GM18867 (cell line): Measurements from ENCODE around the gene IQGAP3.

Source experiments
- ATAC-seq: cut with Tn5 transposase; IDR thresholded peaks from one replicate; pipeline ENCODE4 v1.9.1; 2021; ENCODE audit warnings: mild to moderate bottlenecking, moderate library complexity; ENCODE audit not compliant: unreplicated experiment

IQGAP3 gene

GRCh38 chr1:156543066-156543465 is 29.3 kb downstream of the IQGAP3 start:
- no peak for ATAC-seq

DNA sequence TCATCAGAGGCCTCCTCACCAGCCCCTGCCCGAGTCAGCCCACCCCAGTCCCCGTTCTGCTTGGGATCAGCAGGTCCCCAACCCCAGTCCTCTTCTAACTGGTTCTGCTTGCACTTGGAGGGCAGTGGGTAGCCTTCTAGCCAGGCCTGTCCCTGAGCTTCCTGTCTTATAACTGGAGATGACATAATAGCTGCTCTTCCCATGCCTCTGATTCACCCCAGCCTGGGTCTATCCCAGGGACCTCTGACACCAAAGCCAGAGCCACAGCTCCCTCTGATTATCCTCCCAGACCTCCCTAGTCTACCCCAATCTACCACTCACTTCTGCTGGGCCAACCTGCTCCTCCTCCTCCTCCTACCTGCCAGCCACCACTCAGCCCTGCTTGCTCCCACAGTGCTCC is 31.4 kb downstream of the IQGAP3 start:
- no peak for ATAC-seq

DNA sequence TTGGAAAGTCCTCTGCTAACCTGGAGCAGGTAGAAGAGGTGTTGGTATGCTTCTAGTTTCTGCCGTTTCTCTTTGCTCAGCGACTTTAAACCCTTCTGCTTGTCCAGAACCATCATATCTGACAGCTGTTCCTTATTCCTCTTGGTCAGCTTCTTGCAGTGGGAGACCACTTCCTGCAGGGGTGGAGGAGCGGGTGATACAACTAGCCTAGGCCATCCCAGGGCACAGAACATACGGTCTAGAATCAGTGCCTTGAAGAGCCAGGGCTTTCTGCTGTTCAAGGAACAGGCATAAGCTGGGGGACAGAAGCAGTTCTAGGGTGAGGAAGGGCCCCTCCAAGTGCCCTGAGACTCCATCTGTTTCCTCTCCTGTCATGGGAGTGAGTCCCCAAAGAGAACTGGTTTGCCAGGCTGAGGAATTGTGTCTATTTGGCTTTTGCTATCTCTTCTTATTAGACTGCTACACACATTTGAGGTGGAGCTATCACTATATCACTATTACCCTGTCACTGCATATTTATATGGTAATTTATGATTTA is 32.5 kb downstream of the IQGAP3 start:
- no peak for ATAC-seq

- no peak for ATAC-seq
Observed at GRCh38 chr1:156538711-156539440, 33.5 kb downstream of the IQGAP3 start.

- no peak for ATAC-seq
Observed at GRCh38 chr1:156537027-156537426, 35.3 kb downstream of the IQGAP3 start.

DNA sequence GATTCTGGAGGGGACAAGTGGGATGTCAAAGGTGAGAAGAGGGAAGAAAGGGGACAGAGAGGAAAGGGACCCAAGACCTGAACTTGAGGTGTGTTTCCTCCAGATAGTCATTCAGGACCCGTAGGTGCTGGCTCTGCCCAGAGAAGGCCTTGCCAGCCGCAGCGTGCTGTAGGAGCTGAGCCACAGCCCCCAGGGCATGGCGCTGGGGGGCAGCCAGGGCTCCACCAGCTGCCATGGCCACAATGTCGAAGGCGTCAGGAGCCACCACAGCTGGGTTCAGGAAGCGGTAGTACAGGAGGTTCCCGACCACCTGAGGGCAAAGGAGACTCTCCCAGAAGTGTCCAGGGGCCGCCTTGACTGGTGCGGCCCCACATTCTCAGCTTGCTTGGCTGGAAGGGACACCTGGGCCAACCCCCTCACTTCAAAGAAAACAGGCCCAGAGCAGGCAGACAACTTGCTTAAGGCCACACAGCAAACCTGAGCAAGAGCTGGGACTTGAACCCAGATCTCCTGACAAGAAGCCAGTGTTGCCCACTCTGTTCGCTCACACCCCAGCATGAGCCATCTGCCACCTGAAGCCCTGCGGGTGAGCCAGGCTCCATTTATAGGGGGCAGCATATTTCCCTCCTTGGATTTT is 37.8 kb downstream of the IQGAP3 start:
- ATAC-seq, result no peak

- no peak for ATAC-seq
Observed at GRCh38 chr1:156533568-156534220, 38.7 kb downstream of the IQGAP3 start.

GRCh38 chr1:156532374-156532773 is 40.0 kb downstream of the IQGAP3 start:
- ATAC-seq, result no peak

GRCh38 chr1:156530006-156530405 is 42.4 kb downstream of the IQGAP3 start:
- ATAC-seq, result no peak

- no peak for ATAC-seq
Observed at GRCh38 chr1:156528875-156529425, 43.4 kb downstream of the IQGAP3 start.

- ATAC-seq, result no peak
Observed at GRCh38 chr1:156528231-156528630, 44.1 kb downstream of the IQGAP3 start.

- no peak for ATAC-seq
Observed at GRCh38 chr1:156527584-156527983, 44.8 kb downstream of the IQGAP3 start.

- no peak for ATAC-seq
Observed at GRCh38 chr1:156525856-156526489, 46.4 kb downstream of the IQGAP3 start.

DNA sequence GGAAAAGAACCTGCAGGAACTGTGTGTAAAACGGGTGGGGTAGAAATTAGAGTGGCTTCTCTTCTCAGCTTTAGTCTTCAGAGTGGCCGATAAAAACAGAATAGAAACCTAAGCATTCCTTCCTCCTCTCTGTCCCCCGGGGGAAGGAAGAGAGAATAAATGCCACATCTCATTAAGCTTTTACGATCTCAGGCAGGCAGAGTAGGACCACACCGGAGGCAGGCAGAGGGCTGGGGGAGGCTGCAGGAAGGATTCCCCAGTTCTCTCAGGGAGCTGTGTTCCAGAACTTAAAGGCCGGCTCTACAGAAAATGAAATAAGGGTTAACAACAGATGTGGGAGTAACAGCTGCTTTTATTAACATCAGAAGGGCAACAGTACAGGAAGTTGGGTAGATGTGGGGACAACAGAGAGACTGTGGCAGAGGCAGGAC is 47.3 kb downstream of the IQGAP3 start:
- ATAC-seq, result no peak

DNA sequence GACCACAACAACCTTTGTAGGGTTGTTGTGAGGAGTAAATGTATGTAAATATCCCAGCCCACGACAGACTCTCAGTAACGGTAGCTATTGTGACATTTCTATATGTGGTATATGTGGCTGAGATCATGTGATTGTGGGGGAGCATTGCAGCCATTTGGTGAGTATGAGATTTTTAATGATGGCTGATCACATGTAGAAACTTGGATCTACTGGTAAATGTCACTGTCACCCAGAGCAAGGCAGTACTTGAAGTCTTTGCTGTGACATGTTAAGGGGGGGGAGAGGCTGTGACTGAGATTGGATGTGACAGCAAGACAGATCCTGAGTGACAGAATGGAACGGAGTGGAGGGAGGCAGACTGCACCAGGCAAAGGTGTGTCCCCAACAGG is 47.9 kb downstream of the IQGAP3 start:
- no peak for ATAC-seq

- ATAC-seq, result no peak
Observed at GRCh38 chr1:156523801-156524480, 48.4 kb downstream of the IQGAP3 start.

- no peak for ATAC-seq
Observed at GRCh38 chr1:156522443-156522970, 49.9 kb downstream of the IQGAP3 start.

GRCh38 chr1:156517748-156518147 is 54.6 kb downstream of the IQGAP3 start:
- ATAC-seq, result no peak

DNA sequence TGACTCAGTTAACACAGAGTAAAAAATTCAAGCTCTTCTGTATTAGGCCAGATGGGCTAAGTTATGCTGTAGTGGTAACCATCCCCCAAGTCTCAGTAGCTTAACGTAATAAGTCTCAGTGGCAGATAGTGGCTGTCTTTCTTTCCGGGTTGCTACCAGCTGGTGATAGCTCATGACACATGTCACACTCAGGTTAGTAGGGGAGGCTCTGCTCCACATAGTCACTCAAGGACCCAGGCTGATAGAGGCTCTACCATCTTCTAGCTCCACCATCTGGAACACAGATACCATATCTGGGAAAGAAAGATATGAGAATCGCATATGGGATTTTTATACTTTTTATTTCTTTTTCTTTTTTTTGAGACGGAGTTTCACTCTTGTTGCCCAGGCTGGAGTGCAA is 55.5 kb downstream of the IQGAP3 start:
- ATAC-seq, result no peak

DNA sequence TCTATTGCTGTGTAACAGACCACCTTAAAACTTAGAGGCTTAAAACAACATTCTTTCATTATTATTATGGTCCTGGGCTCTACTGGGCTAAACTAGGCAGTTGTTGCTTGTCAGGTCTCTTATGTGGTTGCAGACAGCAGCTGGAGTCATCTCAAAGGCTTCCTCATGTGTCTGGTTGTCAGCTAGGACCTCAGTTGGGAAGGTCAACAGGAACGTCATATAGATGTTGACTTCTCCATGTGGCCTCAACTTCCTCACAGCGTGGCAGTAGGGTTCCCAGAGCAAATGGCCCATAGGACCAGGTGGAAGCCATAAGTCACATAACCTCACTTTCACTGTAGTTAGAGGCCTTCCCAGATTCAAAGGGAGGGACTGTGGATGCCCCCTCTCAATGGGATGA is 56.4 kb downstream of the IQGAP3 start:
- ATAC-seq, result no peak
